ENCODE data around the gene ETHE1.

- no peak for TF ChIP-seq POLR2AphosphoS5 (IDR thresholded peaks at IDR 0.05)
- TF ChIP-seq EP300 (IDR thresholded peaks at IDR 0.05) = no peak
- no peak for TF ChIP-seq CTCF (IDR thresholded peaks at IDR 0.05)
- no peak for TF ChIP-seq POLR2A (IDR thresholded peaks at IDR 0.05)
These were observed 36.2 kb downstream of the ETHE1 start for GRCh38 chr19:43490759-43491158.
